Measurements from ENCODE around the gene DNAH2. TPM values are rescaled to one million over a fixed set of nuclear protein-coding genes. Genes with fewer than 3 reads are reported as not detected.

The DNAH2 gene
- total RNA-seq, 2 donors from 2014 or later, result 0.09 to 4.9 TPM

DNA sequence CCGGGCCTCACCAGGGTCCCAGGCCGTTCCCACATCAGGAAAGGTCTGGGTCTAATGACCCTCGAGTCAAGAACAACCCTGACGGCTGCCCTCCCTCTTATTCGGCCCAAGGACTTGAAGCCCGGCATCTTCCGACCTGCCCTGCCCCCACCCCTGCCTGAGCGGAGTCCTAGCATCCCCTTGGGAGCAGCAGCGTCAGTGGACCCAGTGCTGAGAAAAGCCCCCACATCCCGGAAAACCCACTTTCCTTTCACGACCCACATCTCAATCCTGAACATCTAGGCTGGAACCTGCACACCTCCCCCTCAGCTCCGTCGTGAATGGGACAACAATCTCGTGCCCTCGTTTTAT is 138.1 kb downstream of the DNAH2 start:
- H3K4me1 ChIP-seq (replicated peaks), result peaks cover 12% of the 10 kb centered on the region
- WGBS, result 38% methylated on average over 15 of the region's 15 CpGs
- H3K36me3 ChIP-seq, result peaks cover 0 to 10% of the 10 kb centered on the region in 2 donors
- TF ChIP-seq POLR2A (IDR thresholded peaks at IDR 0.05) (no peak), POLR2AphosphoS5 (IDR thresholded peaks at IDR 0.05) (no peak)
- TF ChIP-seq, protein P1, sequence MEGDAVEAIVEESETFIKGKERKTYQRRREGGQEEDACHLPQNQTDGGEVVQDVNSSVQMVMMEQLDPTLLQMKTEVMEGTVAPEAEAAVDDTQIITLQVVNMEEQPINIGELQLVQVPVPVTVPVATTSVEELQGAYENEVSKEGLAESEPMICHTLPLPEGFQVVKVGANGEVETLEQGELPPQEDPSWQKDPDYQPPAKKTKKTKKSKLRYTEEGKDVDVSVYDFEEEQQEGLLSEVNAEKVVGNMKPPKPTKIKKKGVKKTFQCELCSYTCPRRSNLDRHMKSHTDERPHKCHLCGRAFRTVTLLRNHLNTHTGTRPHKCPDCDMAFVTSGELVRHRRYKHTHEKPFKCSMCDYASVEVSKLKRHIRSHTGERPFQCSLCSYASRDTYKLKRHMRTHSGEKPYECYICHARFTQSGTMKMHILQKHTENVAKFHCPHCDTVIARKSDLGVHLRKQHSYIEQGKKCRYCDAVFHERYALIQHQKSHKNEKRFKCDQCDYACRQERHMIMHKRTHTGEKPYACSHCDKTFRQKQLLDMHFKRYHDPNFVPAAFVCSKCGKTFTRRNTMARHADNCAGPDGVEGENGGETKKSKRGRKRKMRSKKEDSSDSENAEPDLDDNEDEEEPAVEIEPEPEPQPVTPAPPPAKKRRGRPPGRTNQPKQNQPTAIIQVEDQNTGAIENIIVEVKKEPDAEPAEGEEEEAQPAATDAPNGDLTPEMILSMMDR (IDR thresholded peaks at IDR 0.05), result no peak
- H3K27ac ChIP-seq, result peak overlapping the region; percentile 80 to 92
- H3K9me3 ChIP-seq, result no peaks in the 10 kb centered on the region
- H3K27me3 ChIP-seq (replicated peaks; ENCODE audit: insufficient read depth), result no peaks in the 10 kb centered on the region
- intact Hi-C loops (cut with DNase I), result no loop called here
- DNase-seq (ENCODE audit: low spot score), result no peak
- H3K4me3 ChIP-seq, result peak overlapping the region in 1 of 2 donors; percentile 54

DNA sequence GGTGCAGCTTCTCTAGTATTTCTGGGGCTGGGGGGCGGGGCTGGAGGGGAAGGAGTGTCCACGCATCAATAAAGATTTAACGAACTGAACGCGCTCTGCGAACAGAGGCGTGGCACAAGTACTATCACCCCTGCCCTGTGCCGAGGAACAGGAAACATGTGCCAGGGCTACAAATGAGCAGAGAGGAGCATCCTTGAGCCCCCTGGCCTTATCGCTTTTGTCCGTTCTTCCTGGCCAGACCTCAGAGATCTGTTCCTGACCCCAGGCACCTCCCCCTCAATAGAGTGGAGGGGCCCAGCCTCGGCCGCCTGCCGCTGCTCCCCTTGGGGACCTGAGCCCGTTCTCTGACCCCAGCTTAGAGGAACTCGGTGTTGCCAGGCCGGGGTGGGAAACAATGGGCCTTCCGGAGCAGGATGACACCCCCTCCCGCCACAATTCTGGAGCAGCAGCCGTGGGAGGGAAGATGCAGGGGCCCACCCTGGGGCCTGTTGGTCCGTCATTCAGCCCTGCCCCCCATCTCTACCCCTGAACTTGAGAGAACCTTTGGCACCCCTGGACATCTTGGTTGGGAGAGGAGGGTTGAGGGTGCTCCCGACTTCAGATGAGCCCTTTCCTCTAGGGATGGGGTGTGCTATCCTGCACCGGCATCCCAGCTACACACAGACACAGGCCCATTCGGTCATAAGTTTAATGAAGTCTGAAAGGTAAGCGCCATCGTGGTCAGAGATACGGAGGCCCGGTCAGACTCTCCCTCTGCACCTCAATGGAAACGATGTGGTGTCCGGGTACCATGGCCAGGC is 138.7 kb downstream of the DNAH2 start:
- Histone ChIP-seq H3K27ac (peak overlapping the region; percentile 80 to 92), H3K36me3 (peaks cover 0 to 10% of the 10 kb centered on the region in 2 donors), H3K9me3 (no peaks in the 10 kb centered on the region), H3K4me3 (peak overlapping the region; percentile 49 to 54), H3K4me1 (replicated peaks) (peaks cover 12% of the 10 kb centered on the region), H3K27me3 (replicated peaks; ENCODE audit: insufficient read depth) (no peaks in the 10 kb centered on the region)
- peak; percentile 53 for DNase-seq (ENCODE audit: low spot score)
- TF ChIP-seq, protein P1 (IDR thresholded peaks at IDR 0.05), result no peak
- TF ChIP-seq POLR2AphosphoS5 (IDR thresholded peaks at IDR 0.05) (peak; percentile 33), POLR2A (IDR thresholded peaks at IDR 0.05) (no peak)
- intact Hi-C loops (cut with DNase I), result no loop called here
- WGBS, result 8% methylated on average over 29 of the region's 29 CpGs

DNA sequence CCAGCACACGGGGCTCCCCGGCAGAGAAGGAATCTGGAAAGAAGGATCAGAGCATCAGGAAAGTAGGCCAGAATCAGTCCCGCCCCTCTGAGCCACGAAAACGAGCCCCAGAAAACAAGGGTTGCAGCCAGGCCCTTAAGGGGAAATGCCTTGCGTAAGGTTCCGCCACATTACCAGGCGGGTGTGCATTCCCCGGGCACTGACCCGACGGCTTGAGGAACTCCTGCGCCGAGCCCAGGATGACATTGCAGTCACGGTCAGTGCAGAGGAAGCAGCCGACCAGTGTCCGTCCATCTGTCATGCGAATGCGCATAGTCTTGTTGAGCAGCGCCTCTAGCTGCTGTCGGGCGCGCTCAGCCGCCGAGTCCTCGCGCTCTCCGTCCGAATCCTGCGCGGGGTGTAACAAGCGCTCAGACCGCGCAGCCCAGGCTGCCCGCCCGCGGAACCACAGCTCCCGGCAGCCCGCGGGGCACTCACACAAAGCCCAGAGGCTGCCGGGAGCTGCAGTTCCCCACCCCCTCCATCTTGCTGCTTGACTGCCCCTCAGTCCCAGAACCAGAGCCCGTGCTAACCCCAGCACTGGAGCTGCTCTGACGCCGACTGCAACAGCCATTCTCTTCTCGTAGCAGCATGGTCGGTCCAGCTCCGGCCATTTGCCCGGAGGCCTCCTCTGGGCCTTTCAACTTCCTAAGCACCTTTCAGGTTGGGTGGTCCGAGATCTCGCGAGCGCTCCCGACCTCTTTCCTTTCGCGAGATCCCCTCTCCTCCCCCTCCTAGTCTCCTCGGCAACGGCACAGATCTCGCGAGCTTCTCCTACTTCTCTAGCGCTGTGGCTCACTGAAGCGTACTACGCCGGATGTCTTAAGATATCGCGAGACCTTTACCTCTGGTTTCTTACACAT is 139.5 kb downstream of the DNAH2 start, which contains the start of gene NAA38:
TSS of gene NAA38 (minus strand) at position 749 of the 902 bp plus-strand sequence. CDS start at position 653, 96 bp downstream.
- no peaks in the 10 kb centered on the region for H3K27me3 ChIP-seq (replicated peaks; ENCODE audit: insufficient read depth)
- peak within 1 kb of the TSS; percentile 80 to 92 for H3K27ac ChIP-seq
- WGBS, result 1% methylated on average over 58 of the region's 64 CpGs
- H3K9me3 ChIP-seq, result no peaks in the 10 kb centered on the region
- intact Hi-C loops (cut with DNase I), result no loop called here
- peak within 1 kb of the TSS; percentile 49 to 54 for H3K4me3 ChIP-seq
- peaks cover 0 to 10% of the 10 kb centered on the region in 2 donors for H3K36me3 ChIP-seq
- H3K4me1 ChIP-seq (replicated peaks), result peaks cover 12% of the 10 kb centered on the region
- peak; percentile 70 for TF ChIP-seq POLR2AphosphoS5 (IDR thresholded peaks at IDR 0.05)
- peak; percentile 39 for TF ChIP-seq POLR2A (IDR thresholded peaks at IDR 0.05)
- TF ChIP-seq, protein P1 (IDR thresholded peaks at IDR 0.05), result peak; percentile 14 to 88 (median 68)
- DNase-seq (ENCODE audit: low spot score), result peak; percentile 97

DNA sequence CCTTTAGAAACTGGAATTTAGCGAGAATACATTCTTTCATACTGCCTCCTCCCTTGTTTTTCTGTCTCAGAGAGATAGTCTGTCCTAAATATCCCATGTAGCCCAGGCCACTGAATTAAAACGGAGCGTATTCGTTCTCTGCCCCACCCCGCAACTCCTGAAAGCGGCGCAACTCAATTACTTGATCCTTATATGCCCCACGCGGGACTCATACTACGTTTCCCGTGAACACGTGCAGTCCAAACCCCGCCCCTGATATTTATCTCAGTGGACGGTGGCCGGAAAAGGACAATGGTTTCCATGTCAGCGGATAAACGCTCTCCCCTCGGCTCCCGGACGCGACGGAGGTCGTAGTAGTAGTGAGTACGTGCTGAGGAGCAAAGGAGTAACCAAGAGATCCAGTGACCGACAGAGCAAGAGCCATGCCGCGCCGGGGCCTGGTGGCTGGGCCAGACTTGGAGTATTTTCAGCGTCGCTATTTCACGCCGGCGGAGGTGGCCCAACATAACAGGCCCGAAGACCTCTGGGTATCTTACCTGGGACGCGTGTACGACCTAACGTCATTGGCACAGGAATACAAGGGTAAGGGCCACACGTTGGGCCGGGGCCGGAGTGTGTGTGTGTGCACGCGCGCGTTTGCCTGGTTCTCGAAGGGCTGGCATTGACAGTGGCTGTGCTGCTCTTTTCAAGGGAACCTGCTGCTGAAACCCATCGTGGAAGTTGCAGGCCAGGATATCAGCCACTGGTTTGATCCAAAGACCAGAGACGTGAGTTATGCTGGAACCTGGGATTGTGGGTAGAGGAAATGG is 140.4 kb downstream of the DNAH2 start, which contains the start of gene CYB5D1:
TSS of gene CYB5D1 (plus strand) at position 291 of the 809 bp plus-strand sequence. CDS start at position 423, 132 bp downstream.
- peak; percentile 93 for DNase-seq (ENCODE audit: low spot score)
- WGBS, result 3% methylated on average over 48 of the region's 48 CpGs
- intact Hi-C loops (cut with DNase I), result no loop called here
- Histone ChIP-seq H3K9me3 (no peaks in the 10 kb centered on the region), H3K4me1 (replicated peaks) (peaks cover 12% of the 10 kb centered on the region), H3K27me3 (replicated peaks; ENCODE audit: insufficient read depth) (no peaks in the 10 kb centered on the region), H3K4me3 (peak within 1 kb of the TSS; percentile 49 to 54), H3K27ac (peak within 1 kb of the TSS; percentile 80 to 92), H3K36me3 (peaks cover 0 to 8% of the 10 kb centered on the region in 2 donors)
- TF ChIP-seq POLR2A (IDR thresholded peaks at IDR 0.05), result no peak
- TF ChIP-seq, protein P1 (IDR thresholded peaks at IDR 0.05), result peak in 1 of 4 experiments; percentile 22
- peak; percentile 91 for TF ChIP-seq POLR2AphosphoS5 (IDR thresholded peaks at IDR 0.05)

Measured in prostate gland (tissue), 2 donors.